HL-60 (cell line): ENCODE results near the gene HECW1.

Experiments
- DNase-seq, 2 experiments: peaks; one replicate each; pipeline ENCODE4 v3.0.0-alpha.2; 2010 to 2020; ENCODE audit warnings: low read depth in 1 of 2, low spot score in 1 of 2
- H3K27ac ChIP-seq: fragments of 250-450 bp; sonication (Bioruptor Pico); replicated peaks from 2 replicates; pipeline ENCODE4 v1.5.1; 2020; ENCODE audit warnings: mild to moderate bottlenecking, moderate library complexity
- H3K27me3 ChIP-seq: fragments of 250-450 bp; sonication (Bioruptor Pico); 2 replicates; pipeline ENCODE4 v1.5.1; 2021; ENCODE audit warnings: mild to moderate bottlenecking, moderate library complexity; ENCODE audit not compliant: insufficient read depth, poor library complexity, severe bottlenecking
- H3K4me3 ChIP-seq: replicated peaks from 2 replicates; pipeline ENCODE4 v1.5.1; 2011; ENCODE audit warnings: mild to moderate bottlenecking, control low read depth, low read length; ENCODE audit not compliant: insufficient read depth
- CTCF ChIP-seq: IDR thresholded peaks from one replicate; pipeline ENCODE4 v1.5.1; 2011; ENCODE audit warnings: low read length, control low read depth, inconsistent platforms; ENCODE audit not compliant: insufficient read depth
- GABPA ChIP-seq: IDR thresholded peaks from 2 replicates; pipeline ENCODE4 v1.6.1; 2012; ENCODE audit warnings: low read depth
- POLR2AphosphoS5 ChIP-seq: IDR thresholded peaks from 2 replicates; pipeline ENCODE4 v1.6.1; 2012; ENCODE audit warnings: low read depth
- REST ChIP-seq: IDR thresholded peaks from 2 replicates; pipeline ENCODE4 v1.6.1; 2012; ENCODE audit warnings: low read depth; ENCODE audit not compliant: insufficient replicate concordance
- SPI1 ChIP-seq: IDR thresholded peaks from 2 replicates; pipeline ENCODE4 v1.6.1; 2012; ENCODE audit warnings: low read depth, mild to moderate bottlenecking, borderline replicate concordance

Gene HECW1

DNA sequence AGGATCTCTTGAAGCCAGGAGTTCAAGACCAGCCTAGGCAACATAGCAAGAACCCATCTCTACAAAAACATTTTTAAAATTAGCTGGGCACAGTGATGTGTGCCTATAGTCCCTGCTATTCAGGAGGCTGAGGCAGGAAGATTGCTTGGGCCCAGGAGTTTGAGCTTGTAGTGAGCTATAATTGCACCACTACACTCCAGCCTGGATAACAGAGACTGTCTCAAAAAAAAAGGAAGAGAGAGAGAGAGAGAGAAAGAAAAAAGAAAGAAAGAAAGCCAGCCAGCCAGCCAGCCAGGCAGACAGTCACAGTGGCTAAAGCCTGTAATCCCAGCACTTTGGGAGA is 375.3 kb downstream of the HECW1 start:
- TF ChIP-seq SPI1 (no peak), CTCF (no peak), REST (no peak), POLR2AphosphoS5 (no peak), GABPA (no peak)
- Histone ChIP-seq H3K27me3 (no peaks in the 10 kb centered on the region), H3K27ac (no peak overlapping the region), H3K4me3 (no peak overlapping the region)
- no peak for DNase-seq

GRCh38 chr7:43489257-43489656 is 376.8 kb downstream of the HECW1 start:
- DNase-seq: no peak
- Histone ChIP-seq H3K27ac (no peak overlapping the region), H3K27me3 (no peaks in the 10 kb centered on the region), H3K4me3 (no peak overlapping the region)
- TF ChIP-seq GABPA: no peak

GRCh38 chr7:43490016-43490415 is 377.6 kb downstream of the HECW1 start:
- Histone ChIP-seq H3K27ac (no peak overlapping the region), H3K27me3 (no peaks in the 10 kb centered on the region), H3K4me3 (no peak overlapping the region)
- DNase-seq: no peak
- TF ChIP-seq POLR2AphosphoS5 (no peak), SPI1 (no peak), REST (no peak), GABPA (no peak), CTCF (no peak)

GRCh38 chr7:43491123-43491522 is 378.7 kb downstream of the HECW1 start:
- Histone ChIP-seq H3K4me3 (no peak overlapping the region), H3K27ac (no peak overlapping the region), H3K27me3 (no peaks in the 10 kb centered on the region)
- TF ChIP-seq POLR2AphosphoS5: no peak
- TF ChIP-seq REST: no peak
- TF ChIP-seq GABPA: no peak
- TF ChIP-seq SPI1: no peak
- no peak for TF ChIP-seq CTCF
- no peak for DNase-seq
